GM23338 (cell line): ENCODE results near the gene NCLN. TPM values are rescaled to one million over a fixed set of nuclear protein-coding genes. Genes with fewer than 3 reads are reported as not detected.

ENCODE experiments used
- CREB1 ChIP-seq: fragments of 250-450 bp; sonication (Bioruptor Pico); IDR thresholded peaks from 2 replicates; pipeline ENCODE4 v1.5.0; 2020; ENCODE audit warnings: low read depth, mild to moderate bottlenecking, moderate library complexity
- CTCF ChIP-seq, 2 experiments: fragments of 200-600 bp in 1 of 2; sonication (generic) in 1 of 2; conservative IDR thresholded peaks; 2 replicates each; pipeline versions ENCODE4 v1.5.1 to v1.6.1; 2016 to 2017; ENCODE audit warnings: antibody characterized with exemption in 2 of 2, low read depth in 2 of 2, mild to moderate bottlenecking in 2 of 2, moderate library complexity in 1 of 2
- EZH2 ChIP-seq: fragments of 200-600 bp; sonication (generic); IDR thresholded peaks from one replicate; pipeline ENCODE4 v1.8.0; 2017; ENCODE audit warnings: antibody characterized with exemption, mild to moderate bottlenecking, low read depth; ENCODE audit not compliant: unreplicated experiment
- EZH2phosphoT487 ChIP-seq: fragments of 200-600 bp; sonication (generic); IDR thresholded peaks from one replicate; pipeline ENCODE4 v1.8.1; 2018; ENCODE audit warnings: antibody characterized with exemption; ENCODE audit not compliant: unreplicated experiment
- JUNB ChIP-seq: IDR thresholded peaks from one replicate; pipeline ENCODE4 v1.6.1; 2016; ENCODE audit warnings: antibody characterized with exemption; ENCODE audit not compliant: unreplicated experiment
- NANOG ChIP-seq: IDR thresholded peaks from 2 replicates; pipeline ENCODE4 v1.6.1; 2016; ENCODE audit warnings: antibody characterized with exemption, borderline replicate concordance
- POLR2AphosphoS5 ChIP-seq: IDR thresholded peaks from 2 replicates; pipeline ENCODE4 v1.6.1; 2016; ENCODE audit warnings: antibody characterized with exemption, low read depth
- STAT1 ChIP-seq: IDR thresholded peaks from one replicate; pipeline ENCODE4 v1.6.1; 2016; ENCODE audit warnings: antibody characterized with exemption; ENCODE audit not compliant: unreplicated experiment
- ZNF114 ChIP-seq: fragments of 250-450 bp; sonication (Bioruptor Pico); IDR thresholded peaks from 2 replicates; pipeline ENCODE4 v1.5.0; 2020; ENCODE audit warnings: mild to moderate bottlenecking, moderate library complexity
- ZNF462 ChIP-seq: fragments of 250-450 bp; sonication (Bioruptor Pico); IDR thresholded peaks from 2 replicates; pipeline ENCODE4 v1.5.0; 2020; ENCODE audit warnings: mild to moderate bottlenecking, moderate library complexity
- polyA plus RNA-seq: library from polyadenylated mRNA; unstranded; fragments of >200 nt; fragmentation: Nextera tagmentation; extraction: Ambion mirVana; gene quantifications from 2 replicates; pipeline ENCODE4 v1.2.1, GENCODE V29; 2016
- total RNA-seq: library from RNA; depleted of rRNA; stranded (reverse); fragments of >200 nt; shearing (Covaris generic); gene quantifications from 2 replicates; pipeline ENCODE4 v1.2.3, GENCODE V29; 2014

NCLN gene
- total and polyA plus RNA-seq, 2 experiments from 2014 or later: 85.6 to 125 TPM

GRCh38 chr19:3201911-3202310, 16.2 kb downstream of the NCLN start (continued):
- TF ChIP-seq ZNF462 (CRISPR knock-in tag): no peak
- no peak for TF ChIP-seq EZH2
- TF ChIP-seq EZH2phosphoT487: no peak
- TF ChIP-seq ZNF114: no peak
- TF ChIP-seq CTCF (conservative IDR thresholded peaks at IDR 0.05; ENCODE audit: low read depth in 2 of 2): no peak
- no peak for TF ChIP-seq POLR2AphosphoS5
- no peak for TF ChIP-seq STAT1
- TF ChIP-seq JUNB: no peak
- TF ChIP-seq NANOG: no peak
- no peak for TF ChIP-seq CREB1
